Type B pancreatic cell (in vitro differentiated cells): ENCODE results near the gene NSUN2. TPM values are rescaled to one million over a fixed set of nuclear protein-coding genes. Genes with fewer than 3 reads are reported as not detected.

Source experiments
- DNase-seq: peaks from one replicate; pipeline ENCODE4 v3.0.0; 2021; ENCODE audit warnings: mixed read lengths; ENCODE audit not compliant: unreplicated experiment; ENCODE audit errors: extremely low spot score
- H3K27ac Mint-ChIP-seq: 2 replicates; pipeline ENCODE4 v1.8.0; 2021; ENCODE audit warnings: mild to moderate bottlenecking, mixed read lengths
- H3K27me3 Mint-ChIP-seq: 2 replicates; pipeline ENCODE4 v1.8.0; 2021; ENCODE audit warnings: mixed read lengths
- H3K36me3 Mint-ChIP-seq: 2 replicates; pipeline ENCODE4 v1.8.0; 2021; ENCODE audit warnings: mixed read lengths
- H3K4me1 Mint-ChIP-seq: one replicate; pipeline ENCODE4 v1.8.0; 2021; ENCODE audit warnings: mixed read lengths; ENCODE audit not compliant: unreplicated experiment
- H3K4me3 Mint-ChIP-seq: 2 replicates; pipeline ENCODE4 v1.8.0; 2021; ENCODE audit warnings: mild to moderate bottlenecking, mixed read lengths
- H3K9me3 Mint-ChIP-seq: 2 replicates; pipeline ENCODE4 v1.8.0; 2021; ENCODE audit warnings: mixed read lengths
- total RNA-seq: library from RNA; stranded (reverse); gene quantifications from 2 replicates; pipeline ENCODE4 v1.2.1, GENCODE V29; 2021; ENCODE audit warnings: low replicate concordance
- TF ChIP-seq, protein P1 (sequence below): fragments of 200-600 bp; sonication (generic); conservative IDR thresholded peaks from 2 replicates; pipeline ENCODE4 v1.5.0; 2021; ENCODE audit warnings: antibody characterized with exemption, mild to moderate bottlenecking

The NSUN2 gene
- total RNA-seq, 1 donor from 2014 or later: 59.8 TPM

DNA sequence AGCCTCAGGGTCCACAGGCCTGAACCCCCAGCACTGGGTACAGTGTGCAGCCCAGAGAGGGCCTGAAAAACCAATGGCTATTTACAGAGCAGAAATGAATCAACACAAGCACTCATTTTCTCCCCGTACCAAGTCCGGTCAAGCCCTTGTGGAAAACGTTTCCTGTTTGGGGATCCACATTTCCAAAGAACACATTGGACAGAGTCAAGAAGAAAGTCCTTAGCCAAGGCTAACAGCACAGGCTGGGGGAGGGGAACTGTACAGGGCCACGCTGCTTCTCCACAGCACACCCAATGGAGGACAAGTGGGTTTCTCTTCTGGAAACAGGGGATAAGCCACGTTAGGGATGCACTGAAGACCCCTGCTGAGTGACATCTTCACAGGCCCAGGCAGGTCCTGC, 62.3 kb downstream of the NSUN2 start:
- H3K9me3 Mint-ChIP-seq: no peaks in the 10 kb centered on the region
- no peak overlapping the region for H3K27ac Mint-ChIP-seq
- no peaks in the 10 kb centered on the region for H3K36me3 Mint-ChIP-seq
- H3K4me1 Mint-ChIP-seq: no peaks in the 10 kb centered on the region
- TF ChIP-seq, protein P1, sequence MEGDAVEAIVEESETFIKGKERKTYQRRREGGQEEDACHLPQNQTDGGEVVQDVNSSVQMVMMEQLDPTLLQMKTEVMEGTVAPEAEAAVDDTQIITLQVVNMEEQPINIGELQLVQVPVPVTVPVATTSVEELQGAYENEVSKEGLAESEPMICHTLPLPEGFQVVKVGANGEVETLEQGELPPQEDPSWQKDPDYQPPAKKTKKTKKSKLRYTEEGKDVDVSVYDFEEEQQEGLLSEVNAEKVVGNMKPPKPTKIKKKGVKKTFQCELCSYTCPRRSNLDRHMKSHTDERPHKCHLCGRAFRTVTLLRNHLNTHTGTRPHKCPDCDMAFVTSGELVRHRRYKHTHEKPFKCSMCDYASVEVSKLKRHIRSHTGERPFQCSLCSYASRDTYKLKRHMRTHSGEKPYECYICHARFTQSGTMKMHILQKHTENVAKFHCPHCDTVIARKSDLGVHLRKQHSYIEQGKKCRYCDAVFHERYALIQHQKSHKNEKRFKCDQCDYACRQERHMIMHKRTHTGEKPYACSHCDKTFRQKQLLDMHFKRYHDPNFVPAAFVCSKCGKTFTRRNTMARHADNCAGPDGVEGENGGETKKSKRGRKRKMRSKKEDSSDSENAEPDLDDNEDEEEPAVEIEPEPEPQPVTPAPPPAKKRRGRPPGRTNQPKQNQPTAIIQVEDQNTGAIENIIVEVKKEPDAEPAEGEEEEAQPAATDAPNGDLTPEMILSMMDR: no peak
- no peak overlapping the region for H3K4me3 Mint-ChIP-seq
- peak; percentile 40 for DNase-seq
- H3K27me3 Mint-ChIP-seq: peaks cover 26% of the 10 kb centered on the region

DNA sequence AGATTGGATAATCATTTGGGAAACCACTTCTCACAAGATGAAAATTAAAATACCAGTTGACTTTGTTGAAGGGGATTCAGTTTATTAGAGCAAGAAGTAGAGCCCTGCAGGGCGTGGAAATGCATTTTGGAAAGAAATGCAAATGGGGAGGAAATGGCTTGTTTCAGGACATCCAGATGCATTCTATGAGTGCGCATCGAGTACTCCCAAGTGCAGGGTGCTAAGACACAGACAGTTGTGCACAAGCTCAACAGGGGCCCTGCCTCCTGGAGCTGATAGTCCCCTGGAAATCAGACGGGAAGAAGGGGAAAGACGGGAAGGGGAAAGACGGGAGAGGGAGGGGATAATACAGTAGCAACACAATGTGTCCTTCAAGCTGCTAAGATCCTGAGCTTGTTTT, 64.0 kb downstream of the NSUN2 start:
- Mint-ChIP-seq H3K4me1 (no peaks in the 10 kb centered on the region), H3K27ac (no peak overlapping the region), H3K27me3 (peaks cover 24% of the 10 kb centered on the region), H3K36me3 (no peaks in the 10 kb centered on the region), H3K9me3 (no peaks in the 10 kb centered on the region), H3K4me3 (no peak overlapping the region)
- peak; percentile 13 for DNase-seq
- TF ChIP-seq, protein P1: no peak

DNA sequence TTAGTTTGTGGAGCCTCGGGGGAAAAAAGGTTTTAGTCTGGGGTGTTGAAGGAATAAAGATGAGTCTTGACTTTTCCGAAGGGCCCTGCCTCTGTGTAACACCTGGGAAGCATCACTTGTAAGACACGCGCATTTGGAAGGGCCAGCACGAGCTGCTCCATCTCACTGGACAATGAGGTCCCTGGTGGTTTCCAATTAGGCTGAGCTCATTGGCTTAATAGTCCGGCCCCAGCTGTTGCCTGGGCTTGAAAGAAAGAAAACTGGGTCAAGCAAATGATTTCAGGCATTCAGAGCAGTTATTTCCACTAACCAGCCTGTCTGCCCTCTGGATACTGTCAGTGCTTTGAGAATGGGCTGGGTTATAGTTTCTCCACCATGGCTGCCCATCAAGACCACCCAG, 64.5 kb downstream of the NSUN2 start:
- peaks cover 19% of the 10 kb centered on the region for H3K27me3 Mint-ChIP-seq
- peak; percentile 18 for DNase-seq
- no peak overlapping the region for H3K27ac Mint-ChIP-seq
- no peak overlapping the region for H3K4me3 Mint-ChIP-seq
- TF ChIP-seq, protein P1: no peak
- no peaks in the 10 kb centered on the region for H3K36me3 Mint-ChIP-seq
- no peaks in the 10 kb centered on the region for H3K9me3 Mint-ChIP-seq
- H3K4me1 Mint-ChIP-seq: no peaks in the 10 kb centered on the region

DNA sequence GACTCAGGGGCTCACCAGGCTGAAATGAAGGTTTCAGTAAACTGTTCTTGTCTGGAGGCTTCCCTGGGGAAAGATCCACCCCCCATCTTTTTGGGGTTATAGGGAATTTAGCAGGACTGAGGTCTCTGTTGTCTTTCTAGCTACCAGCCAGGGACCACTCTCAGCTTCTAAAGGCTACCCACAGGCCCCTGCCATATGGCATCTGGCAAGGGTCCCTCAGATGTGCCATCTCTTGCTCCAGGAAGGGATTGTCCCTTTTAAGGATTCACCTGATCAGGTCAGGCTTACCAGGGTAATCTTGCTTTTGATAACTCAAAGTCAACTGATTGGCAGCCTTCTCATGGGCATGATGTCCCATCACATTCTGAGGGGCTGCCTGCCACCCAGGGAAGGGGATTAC, 65.0 kb downstream of the NSUN2 start:
- Mint-ChIP-seq H3K36me3 (no peaks in the 10 kb centered on the region), H3K27me3 (peaks cover 16% of the 10 kb centered on the region), H3K27ac (no peak overlapping the region), H3K4me3 (no peak overlapping the region), H3K4me1 (no peaks in the 10 kb centered on the region), H3K9me3 (no peaks in the 10 kb centered on the region)
- TF ChIP-seq, protein P1: no peak
- peak; percentile 20 for DNase-seq

DNA sequence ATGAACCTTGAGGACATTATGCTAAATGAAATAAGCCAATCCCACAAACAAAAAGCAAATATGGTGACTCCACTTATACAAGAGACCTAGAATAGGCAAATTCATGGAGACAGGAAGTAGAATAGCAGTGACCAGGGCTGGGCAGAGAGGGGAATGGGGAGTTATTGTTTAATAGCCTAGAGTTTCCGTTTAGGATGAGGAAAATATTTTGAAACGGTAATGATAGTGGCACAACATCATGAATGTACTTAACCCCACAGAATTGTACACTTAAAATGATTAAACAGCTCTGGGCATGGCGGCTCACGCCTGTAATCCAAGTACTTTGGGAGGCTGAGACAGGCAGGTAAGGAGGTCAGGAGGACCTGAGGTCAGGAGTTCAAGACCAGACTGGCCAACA, 65.8 kb downstream of the NSUN2 start:
- Mint-ChIP-seq H3K27me3 (peaks cover 16% of the 10 kb centered on the region), H3K36me3 (no peaks in the 10 kb centered on the region), H3K9me3 (no peaks in the 10 kb centered on the region), H3K27ac (no peak overlapping the region), H3K4me3 (no peak overlapping the region), H3K4me1 (no peaks in the 10 kb centered on the region)
- DNase-seq: no peak
- TF ChIP-seq, protein P1: no peak

DNA sequence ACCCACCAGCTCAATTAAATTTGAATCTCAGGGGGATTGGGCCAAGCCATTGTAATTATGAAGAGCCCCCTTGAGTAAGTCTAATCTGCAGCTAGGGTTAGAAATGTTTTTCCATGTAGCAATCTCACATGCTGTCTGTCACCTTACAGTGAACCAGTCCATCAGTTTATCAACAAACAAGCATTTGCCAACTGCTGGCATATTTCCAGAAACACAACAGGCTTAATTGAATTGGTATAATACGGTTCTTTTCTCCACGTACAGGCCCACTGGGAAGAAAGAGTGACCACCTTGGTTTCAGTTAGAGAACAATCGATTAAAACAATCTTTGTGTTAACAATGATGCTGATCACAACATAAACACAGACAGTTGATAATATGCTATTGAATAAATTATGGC, 67.4 kb downstream of the NSUN2 start:
- Mint-ChIP-seq H3K27ac (no peak overlapping the region), H3K9me3 (no peaks in the 10 kb centered on the region), H3K4me1 (no peaks in the 10 kb centered on the region), H3K36me3 (no peaks in the 10 kb centered on the region), H3K4me3 (no peak overlapping the region), H3K27me3 (peaks cover 22% of the 10 kb centered on the region)
- no peak for DNase-seq
- TF ChIP-seq, protein P1: no peak
